GM19193 (cell line): Measurements from ENCODE around the gene VCPKMT.

Source experiments
- POLR2A ChIP-seq: IDR thresholded peaks from 4 replicates; pipeline ENCODE4 v1.6.1; 2011; ENCODE audit not compliant: insufficient read depth, insufficient read length; ENCODE audit errors: extremely low read depth

VCPKMT gene

GRCh38 chr14:50082784-50083466 lies 33.4 kb downstream of the VCPKMT start:
- TF ChIP-seq POLR2A: no peak

- TF ChIP-seq POLR2A: peak; percentile 11
Observed at GRCh38 chr14:50082308-50082742, 34.0 kb downstream of the VCPKMT start.

- TF ChIP-seq POLR2A: no peak
Observed at GRCh38 chr14:50072395-50072794, 44.0 kb downstream of the VCPKMT start.

GRCh38 chr14:50070840-50071548 lies 45.4 kb downstream of the VCPKMT start:
- no peak for TF ChIP-seq POLR2A

GRCh38 chr14:50070230-50070629 lies 46.1 kb downstream of the VCPKMT start:
- TF ChIP-seq POLR2A: no peak

- TF ChIP-seq POLR2A: no peak
Observed at GRCh38 chr14:50069325-50069724, 47.0 kb downstream of the VCPKMT start.

GRCh38 chr14:50068496-50068895 lies 47.9 kb downstream of the VCPKMT start:
- no peak for TF ChIP-seq POLR2A

GRCh38 chr14:50067723-50068495 lies 48.5 kb downstream of the VCPKMT start:
- no peak for TF ChIP-seq POLR2A

GRCh38 chr14:50065583-50065982 lies 50.8 kb downstream of the VCPKMT start:
- no peak for TF ChIP-seq POLR2A

GRCh38 chr14:50064993-50065392 lies 51.4 kb downstream of the VCPKMT start:
- no peak for TF ChIP-seq POLR2A

GRCh38 chr14:50063876-50064420 lies 52.4 kb downstream of the VCPKMT start:
- TF ChIP-seq POLR2A: no peak

- peak; percentile 80 for TF ChIP-seq POLR2A
Observed at GRCh38 chr14:50062438-50063085, 53.8 kb downstream of the VCPKMT start.

GRCh38 chr14:50061664-50062437 lies 54.5 kb downstream of the VCPKMT start:
- peak; percentile 84 for TF ChIP-seq POLR2A

GRCh38 chr14:50060871-50061663 lies 55.3 kb downstream of the VCPKMT start:
- TF ChIP-seq POLR2A: no peak
